ENCODE data around the gene MAGEA12.
"Not testable (repeated sequence)": the region's sequence is repeated elsewhere in the genome, so short reads cannot be mapped to it uniquely, and the experiment has no call there.

MAGEA12 gene

DNA sequence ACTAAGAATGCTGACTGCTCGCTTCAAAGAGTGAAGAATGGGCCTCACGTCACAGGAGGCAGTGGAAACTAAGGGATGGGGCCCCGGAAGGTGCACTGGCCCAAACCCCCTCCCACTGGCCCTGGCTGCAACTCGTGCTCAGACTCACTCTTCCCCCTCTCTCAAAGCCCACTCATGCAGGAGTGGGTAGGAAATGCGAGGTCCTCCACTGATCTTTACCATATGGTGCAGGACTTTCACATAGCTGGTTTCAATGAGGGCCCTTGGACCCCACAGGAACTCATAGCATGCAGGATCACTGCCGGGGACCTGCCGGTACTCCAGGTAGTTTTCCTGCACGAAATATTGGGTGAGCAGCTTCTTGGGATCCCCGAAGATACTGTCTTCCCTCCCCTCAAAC lies 33.0 kb downstream of the MAGEA12 start:
- not testable (repeated sequence) for DNase-seq (ENCODE audit: low spot score)

GRCh38 chrX:152769549-152770289 lies 36.2 kb downstream of the MAGEA12 start, which contains the start of gene MAGEA6:
Gene MAGEA6 (minus strand): TSS chrX:152769689. CDS start chrX:152767650, 2,039 bp downstream.
- DNase-seq (ENCODE audit: low spot score) = not testable (repeated sequence)

DNA sequence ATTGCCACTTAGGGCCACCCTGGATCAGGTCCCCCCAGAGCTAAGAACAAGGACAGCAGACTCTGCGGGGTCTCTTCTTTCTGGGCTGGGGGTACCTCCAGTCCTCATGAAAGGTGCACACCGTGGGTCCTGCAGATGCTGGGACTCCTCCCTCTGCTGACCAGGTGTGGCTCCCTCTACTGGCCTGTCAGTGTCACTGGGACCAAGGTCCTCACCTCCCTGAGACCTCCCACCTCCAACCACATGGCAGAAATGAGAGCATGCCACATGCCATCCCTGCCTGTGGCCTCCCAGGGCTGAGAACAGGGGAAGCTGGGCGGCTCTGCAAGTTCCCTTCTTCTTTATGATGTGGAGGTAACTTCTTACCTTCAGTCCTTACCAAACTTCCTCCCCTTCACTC lies 53.5 kb downstream of the MAGEA12 start:
- not testable (repeated sequence) for DNase-seq (ENCODE audit: low spot score)

Data from hematopoietic multipotent progenitor cell treated with erythropoietin and hydrocortisone succinate and interleukin-3 and kit ligand, for 15 days (in vitro differentiated cells).